H1 (cell line): Measurements from ENCODE around the gene RNFT2. TPM values are rescaled to one million over a fixed set of nuclear protein-coding genes. Genes with fewer than 3 reads are reported as not detected.

ENCODE experiments used
- CTCF ChIA-PET: fragments of 300-600 bp; sonication (Branson Sonifier 250); formaldehyde crosslinking; loops from one replicate; lab custom pipeline; 2021; ENCODE audit not compliant: partially characterized antibody; lab: Charles Lee
- POLR2A ChIA-PET: fragments of 300-600 bp; sonication (Branson Sonifier 250); formaldehyde crosslinking; loops from one replicate; lab custom pipeline; 2021; ENCODE audit warnings: inconsistent platforms; ENCODE audit not compliant: partially characterized antibody; lab: Charles Lee
- DNase-seq, 2 experiments: peaks; one replicate each; pipeline versions ENCODE4 v3.0.0 to v3.0.0-alpha.2; 2010 to 2022; ENCODE audit warnings: low spot score in 2 of 2, low read depth in 1 of 2, mixed read lengths in 1 of 2
- FAIRE-seq: peaks from 2 replicates; lab custom pipeline; 2011; peaks lifted over from hg19 to GRCh38; lab: Jason Lieb, UNC
- H2AFZ ChIP-seq: 2 replicates; pipeline ENCODE4 v1.8.1; 2012; ENCODE audit warnings: low read length, inconsistent platforms
- H2AK5ac ChIP-seq: 2 replicates; pipeline ENCODE4 v1.6.1; 2013; ENCODE audit warnings: low read depth, low read length
- H2BK120ac ChIP-seq: replicated peaks from 2 replicates; pipeline ENCODE3; 2013; ENCODE audit warnings: low read depth, low read length, inconsistent platforms
- H2BK12ac ChIP-seq: 2 replicates; pipeline ENCODE4 v1.6.1; 2013; ENCODE audit warnings: low read depth, low read length
- H2BK15ac ChIP-seq: 2 replicates; pipeline ENCODE4 v1.6.1; 2013; ENCODE audit warnings: low read length
- H2BK20ac ChIP-seq: 2 replicates; pipeline ENCODE4 v1.6.1; 2013; ENCODE audit warnings: low read length
- H2BK5ac ChIP-seq: 2 replicates; pipeline ENCODE4 v1.6.1; 2013; ENCODE audit warnings: low read depth, low read length
- H3K14ac ChIP-seq: 2 replicates; pipeline ENCODE4 v1.6.1; 2013; ENCODE audit warnings: inconsistent platforms; ENCODE audit not compliant: insufficient read length
- H3K18ac ChIP-seq: 2 replicates; pipeline ENCODE4 v1.6.1; 2013; ENCODE audit warnings: low read length; ENCODE audit errors: extremely low read depth
- H3K23ac ChIP-seq: 2 replicates; pipeline ENCODE4 v1.6.1; 2013; ENCODE audit warnings: inconsistent platforms; ENCODE audit not compliant: insufficient read length
- H3K23me2 ChIP-seq: 2 replicates; pipeline ENCODE4 v1.6.1; 2013; ENCODE audit warnings: low read depth, low read length
- H3K27ac ChIP-seq: 2 replicates; pipeline ENCODE4 v1.6.1; 2011; ENCODE audit warnings: low read depth, low read length, inconsistent platforms
- H3K27me3 ChIP-seq, 4 experiments: replicated peaks in 1 of 4; 1 replicate in 1 of 4; 2 replicates in 3 of 4; pipeline versions ENCODE4 v1.6.1 to v1.8.1; 2011 to 2013; ENCODE audit warnings: low read length in 3 of 4, mild to moderate bottlenecking in 3 of 4, inconsistent platforms in 2 of 4, mixed read lengths in 2 of 4, moderate library complexity in 1 of 4; ENCODE audit not compliant: control insufficient read depth in 3 of 4, insufficient read depth in 3 of 4; ENCODE audit errors: extremely low read depth in 1 of 4
- H3K36me3 ChIP-seq, 4 experiments: 2 replicates each; pipeline versions ENCODE4 v1.6.1 to v1.8.1; 2011 to 2013; ENCODE audit warnings: mild to moderate bottlenecking in 4 of 4, low read length in 3 of 4, moderate library complexity in 2 of 4, control low read depth in 1 of 4, inconsistent platforms in 1 of 4; ENCODE audit not compliant: insufficient read depth in 4 of 4, control insufficient read depth in 2 of 4
- H3K4ac ChIP-seq: replicated peaks from 2 replicates; pipeline ENCODE3; 2013; ENCODE audit warnings: low read length, low read depth, mixed read lengths, inconsistent platforms; ENCODE audit not compliant: insufficient read length
- H3K4me1 ChIP-seq, 4 experiments: replicated peaks in 1 of 4; 1 replicate in 1 of 4; 2 replicates in 3 of 4; pipeline versions ENCODE4 v1.6.1 to v1.8.1; 2011 to 2013; ENCODE audit warnings: low read length in 3 of 4, inconsistent platforms in 2 of 4, mixed read lengths in 1 of 4; ENCODE audit not compliant: insufficient read depth in 4 of 4, control insufficient read depth in 3 of 4
- H3K4me2 ChIP-seq, 2 experiments: 2 replicates each; pipeline versions ENCODE4 v1.6.1 to v1.8.1; 2011 to 2013; ENCODE audit warnings: low read depth in 2 of 2, low read length in 2 of 2, control low read depth in 1 of 2, inconsistent platforms in 1 of 2, mild to moderate bottlenecking in 1 of 2; ENCODE audit not compliant: insufficient read depth in 1 of 2
- H3K4me3 ChIP-seq, 4 experiments: fragments of 200-600, 300-600 bp in 1 of 4; sonication (generic), shearing (Covaris generic), sonication (Bioruptor Twin) in 1 of 4; 2 replicates each; pipeline versions ENCODE4 v1.5.1 to v1.8.1; 2011 to 2016; ENCODE audit warnings: low read length in 4 of 4, low read depth in 3 of 4, control low read depth in 2 of 4, inconsistent platforms in 2 of 4, mild to moderate bottlenecking in 2 of 4, mixed read lengths in 1 of 4, moderate library complexity in 1 of 4; ENCODE audit not compliant: insufficient read depth in 2 of 4; ENCODE audit errors: extremely low read depth in 1 of 4
- H3K56ac ChIP-seq: replicated peaks from 2 replicates; pipeline ENCODE3; 2013; ENCODE audit warnings: low read depth, mild to moderate bottlenecking, mixed read lengths, low read length, inconsistent platforms; ENCODE audit not compliant: insufficient read length
- H3K79me1 ChIP-seq: 2 replicates; pipeline ENCODE4 v1.6.1; 2013; ENCODE audit warnings: low read depth, low read length, control low read depth
- H3K79me2 ChIP-seq, 2 experiments: 2 replicates each; pipeline versions ENCODE4 v1.6.1 to v1.8.1; 2012 to 2013; ENCODE audit warnings: low read length in 2 of 2, mild to moderate bottlenecking in 2 of 2, inconsistent platforms in 1 of 2; ENCODE audit not compliant: insufficient read depth in 2 of 2, control insufficient read depth in 1 of 2
- H3K9ac ChIP-seq, 4 experiments: replicated peaks in 1 of 4; 1 replicate in 1 of 4; 2 replicates in 3 of 4; pipeline versions ENCODE4 v1.6.1 to v1.8.1; 2011 to 2013; ENCODE audit warnings: low read depth in 3 of 4, low read length in 3 of 4, control low read depth in 2 of 4, mild to moderate bottlenecking in 2 of 4, moderate library complexity in 2 of 4, inconsistent platforms in 1 of 4; ENCODE audit errors: extremely low read depth in 1 of 4
- H3K9me3 ChIP-seq, 2 experiments: 2 replicates each; pipeline versions ENCODE4 v1.6.1 to v1.8.1; 2012 to 2013; ENCODE audit warnings: mild to moderate bottlenecking in 2 of 2, moderate library complexity in 2 of 2, control low read depth in 1 of 2, inconsistent platforms in 1 of 2, low read depth in 1 of 2, low read length in 1 of 2, mixed read lengths in 1 of 2; ENCODE audit not compliant: insufficient read depth in 2 of 2
- H4K20me1 ChIP-seq, 2 experiments: replicated peaks in 1 of 2; 2 replicates each; pipeline versions ENCODE3 to v1.8.1; 2011 to 2013; ENCODE audit warnings: inconsistent platforms in 2 of 2, low read length in 2 of 2, mild to moderate bottlenecking in 1 of 2; ENCODE audit not compliant: insufficient read depth in 2 of 2, control insufficient read depth in 1 of 2
- H4K5ac ChIP-seq: 2 replicates; pipeline ENCODE4 v1.6.1; 2013; ENCODE audit warnings: low read length, low read depth, mixed read lengths, inconsistent platforms; ENCODE audit not compliant: insufficient read length
- H4K8ac ChIP-seq: 2 replicates; pipeline ENCODE4 v1.8.0; 2013; ENCODE audit warnings: mild to moderate bottlenecking, moderate library complexity, low read length, inconsistent platforms; ENCODE audit not compliant: insufficient read depth; ENCODE audit errors: extremely low read depth
- H4K91ac ChIP-seq: replicated peaks from 2 replicates; pipeline ENCODE3; 2013; ENCODE audit warnings: low read length, mixed read lengths, inconsistent platforms; ENCODE audit not compliant: insufficient read length
- BCL11A ChIP-seq, 2 experiments: IDR thresholded peaks; one replicate each; pipeline ENCODE4 v1.6.1; 2011; ENCODE audit warnings: low read depth in 2 of 2, low read length in 2 of 2, mild to moderate bottlenecking in 2 of 2
- CHD1 ChIP-seq: IDR thresholded peaks from 2 replicates; pipeline ENCODE4 v1.6.1; 2012; ENCODE audit warnings: low read depth, low read length, improper control_type of control experiment
- EZH2 ChIP-seq: fragments of 200-600 bp; sonication (generic); IDR thresholded peaks from 2 replicates; pipeline ENCODE4 v1.7.1; 2012; ENCODE audit warnings: low read depth, mild to moderate bottlenecking, moderate library complexity, low read length, inconsistent platforms; ENCODE audit not compliant: severe bottlenecking
- JUN ChIP-seq: IDR thresholded peaks from 2 replicates; pipeline ENCODE4 v1.6.1; 2011; ENCODE audit warnings: low read depth, mild to moderate bottlenecking, improper control_type of control experiment, low read length
- JUND ChIP-seq: IDR thresholded peaks from 2 replicates; pipeline ENCODE4 v1.6.1; 2011; ENCODE audit warnings: mild to moderate bottlenecking, improper control_type of control experiment, low read length
- KDM5A ChIP-seq: fragments of 200-600 bp; IDR thresholded peaks from 2 replicates; pipeline ENCODE4 v1.7.1; 2012; ENCODE audit warnings: mild to moderate bottlenecking, low read length, inconsistent platforms, mixed read lengths
- SAP30 ChIP-seq: fragments of 300-600 bp; sonication (generic); IDR thresholded peaks from 2 replicates; pipeline ENCODE4 v1.7.1; 2012; ENCODE audit warnings: low read length, moderate library complexity, mild to moderate bottlenecking, inconsistent platforms; ENCODE audit not compliant: insufficient read depth, insufficient replicate concordance
- SIN3A ChIP-seq, 2 experiments: IDR thresholded peaks in 1 of 2; conservative IDR thresholded peaks in 1 of 2; 2 replicates each; pipeline ENCODE4 v1.6.1; 2011 to 2012; ENCODE audit warnings: low read length in 2 of 2, improper control_type of control experiment in 1 of 2, low read depth in 1 of 2, mild to moderate bottlenecking in 1 of 2
- SIX5 ChIP-seq: IDR thresholded peaks from 2 replicates; pipeline ENCODE4 v1.6.1; 2011; ENCODE audit warnings: mild to moderate bottlenecking, low read depth, low read length
- SP1 ChIP-seq: IDR thresholded peaks from 2 replicates; pipeline ENCODE4 v1.6.1; 2011; ENCODE audit warnings: low read depth, low read length
- SRF ChIP-seq: IDR thresholded peaks from 2 replicates; pipeline ENCODE4 v1.6.1; 2011; ENCODE audit warnings: mild to moderate bottlenecking, low read depth, low read length, moderate library complexity
- TCF12 ChIP-seq: IDR thresholded peaks from 2 replicates; pipeline ENCODE4 v1.6.1; 2011; ENCODE audit warnings: low read depth, mild to moderate bottlenecking, low read length
- WGBS, 2 experiments: shearing (Covaris generic) in 1 of 2; methylation state at CpG; one replicate each; pipeline versions ENCODE4 v1.1.6 to v1.1.7; 2013 to 2015; ENCODE audit warnings: low lambda C conversion rate in 2 of 2, mixed read lengths in 2 of 2, inconsistent platforms in 1 of 2, low coverage in 1 of 2, missing lambda C conversion rate in 1 of 2; ENCODE audit not compliant: insufficient replicate concordance in 2 of 2, insufficient coverage in 1 of 2, insufficient read length in 1 of 2; ENCODE audit errors: extremely low coverage in 1 of 2, missing lambda C conversion rate in 1 of 2; 5-methylcytosine and 5-hydroxymethylcytosine counted together
- polyA plus RNA-seq, 7 experiments: library from polyadenylated mRNA; depleted of rRNA in 3 of 7; stranded (reverse) in 5 of 7; unstranded in 2 of 7; fragments of >200 nt in 5 of 7; fragments of 200-250 nt in 2 of 7; gene quantifications; 1 replicate in 5 of 7; 2 replicates in 1 of 7; 4 replicates in 1 of 7; pipeline versions ENCODE4 v1.2.1 to v1.2.3, GENCODE V29; 2011 to 2013; ENCODE audit warnings: missing spikeins in 2 of 7, mixed read lengths in 2 of 7
- total RNA-seq: library from RNA; stranded (reverse); fragmentation: NEBNext Ultra II Directional; extraction: Animal tissue kit (Norgen Biotek cat#: 25700); gene quantifications from 2 replicates; pipeline ENCODE4 v1.2.1, GENCODE V29; 2021

The RNFT2 gene
- total and polyA plus RNA-seq, 2 of the 8 experiments (the other 6 are each of a cell fraction or from before 2014, with no cell fraction given) = 14.2 to 33.1 TPM

DNA sequence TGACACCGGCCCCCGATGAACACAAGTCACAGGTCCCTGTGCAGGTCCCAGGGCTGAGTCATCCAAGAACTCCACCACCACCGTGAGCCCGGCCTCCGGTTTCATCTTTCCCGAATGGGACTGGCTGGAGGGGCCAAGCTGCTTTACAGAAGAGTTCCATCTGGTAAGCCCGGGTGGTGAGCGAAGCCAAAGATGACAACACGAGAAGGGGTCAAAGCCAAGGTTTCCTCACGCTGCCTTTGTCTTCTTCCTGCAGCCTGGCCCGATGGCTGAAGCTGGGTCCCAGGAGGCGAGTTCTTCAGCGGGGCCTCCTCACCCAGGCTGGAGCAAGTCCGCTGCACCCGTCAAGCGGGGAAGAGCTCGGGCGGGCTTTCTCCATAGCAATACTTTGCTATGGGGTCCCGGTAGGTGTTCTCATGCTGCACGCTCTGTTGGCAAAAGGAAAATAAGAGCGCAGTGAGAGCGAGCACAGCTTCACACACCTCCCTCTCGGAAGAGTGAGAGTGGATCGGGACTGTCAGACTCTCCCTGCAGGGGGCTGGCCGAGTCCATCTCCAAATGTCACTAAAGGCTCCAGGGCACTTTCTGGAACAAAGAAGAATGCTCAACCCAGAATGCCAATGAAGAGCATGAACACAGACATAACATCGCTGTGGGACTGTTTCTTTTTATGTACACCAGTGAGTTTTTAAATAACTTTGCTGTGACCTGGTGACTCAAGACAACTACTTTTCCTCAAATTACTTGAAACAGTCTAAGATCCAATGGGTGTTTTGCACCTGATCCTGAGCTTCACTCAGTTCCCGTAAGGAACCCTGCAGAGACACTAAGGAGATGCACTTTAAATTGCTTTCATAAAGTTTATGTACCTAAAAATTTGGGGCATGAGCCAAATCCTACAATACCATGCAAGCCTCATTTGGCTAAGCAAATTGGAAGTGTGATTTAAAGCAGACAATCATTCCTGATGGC is 20.4 kb upstream of the RNFT2 start:
- POLR2A ChIA-PET = no interaction called here
- Histone ChIP-seq H3K56ac (no peak overlapping the region), H3K4ac (no peak overlapping the region), H3K4me2 (no peak overlapping the region), H2BK20ac (no peak overlapping the region), H4K20me1 (peaks cover 7 to 8% of the 10 kb centered on the region in 2 experiments), H2BK5ac (no peak overlapping the region), H2BK120ac (no peak overlapping the region), H3K9ac (no peak overlapping the region), H2AK5ac (no peak overlapping the region), H3K18ac (no peak overlapping the region), H3K79me1 (no peaks in the 10 kb centered on the region), H4K91ac (no peak overlapping the region), H3K27me3 (no peaks in the 10 kb centered on the region), H3K14ac (no peak overlapping the region), H3K9me3 (no peaks in the 10 kb centered on the region), H3K4me1 (peaks cover 0 to 8% (median 1%) of the 10 kb centered on the region in 4 experiments; a peak in 2 of 7 replicates), H2BK12ac (no peak overlapping the region), H2BK15ac (no peak overlapping the region), H3K27ac (no peak overlapping the region), H3K23ac (no peak overlapping the region), H3K79me2 (no peaks in the 10 kb centered on the region), H4K5ac (no peak overlapping the region), H3K36me3 (peaks cover 7 to 43% (median 8%) of the 10 kb centered on the region in 4 experiments; a peak in 7 of 8 replicates), H4K8ac (no peak overlapping the region), H3K4me3 (no peak overlapping the region), H3K23me2 (no peaks in the 10 kb centered on the region), H2AFZ (no peak overlapping the region)
- WGBS, 2 experiments = 90% methylated on average over 27 of the region's 27 CpGs; no CpG with 5 or more reads in 1 of the 2 experiments
- DNase-seq (no peak), FAIRE-seq (no peak)
- CTCF ChIA-PET = interaction anchor here (1.1 to 3.9 kb wide), 4 partner anchors 9 to 20 kb away, joined by 4 to 15 read pairs (median 6); no protein-coding TSS in a partner anchor
- TF ChIP-seq CHD1 (no peak), SP1 (no peak), JUND (no peak), BCL11A (IDR thresholded peaks at IDR 0.05; ENCODE audit: low read depth in 2 of 2, low read length in 2 of 2) (no peak), KDM5A (no peak), SAP30 (no peak), SIN3A (conservative IDR thresholded peaks at IDR 0.05 in 1 of 2, IDR thresholded peaks at IDR 0.05 in 1 of 2; ENCODE audit: low read depth in 1 of 2, low read length in 2 of 2) (no peak), SIX5 (no peak), JUN (no peak), EZH2 (no peak), TCF12 (no peak), SRF (no peak)
